H9 (cell line): ENCODE results near the gene GMPR. TPM values are rescaled to one million over a fixed set of nuclear protein-coding genes. Genes with fewer than 3 reads are reported as not detected.

Experiments used
- DNase-seq: peaks from one replicate; pipeline ENCODE4 v3.0.0-alpha.2; 2017
- H2AFZ ChIP-seq: one replicate; pipeline ENCODE4 v1.6.1; 2013; ENCODE audit warnings: mild to moderate bottlenecking, low read length, control low read depth, moderate library complexity
- H2AK5ac ChIP-seq: 2 replicates; pipeline ENCODE4 v1.6.1; 2013; ENCODE audit warnings: low read length, control low read depth, mixed read lengths; ENCODE audit not compliant: insufficient read length
- H2BK120ac ChIP-seq: one replicate; pipeline ENCODE4 v1.6.1; 2013; ENCODE audit warnings: low read depth, mild to moderate bottlenecking, low read length, control low read depth, inconsistent platforms; ENCODE audit not compliant: poor library complexity, severe bottlenecking
- H2BK12ac ChIP-seq: 2 replicates; pipeline ENCODE4 v1.6.1; 2013; ENCODE audit warnings: low read length, control low read depth, mixed read lengths, low read depth; ENCODE audit not compliant: insufficient read length
- H2BK15ac ChIP-seq: 2 replicates; pipeline ENCODE4 v1.6.1; 2013; ENCODE audit warnings: low read depth, low read length, control low read depth
- H2BK20ac ChIP-seq: one replicate; pipeline ENCODE4 v1.6.1; 2013; ENCODE audit warnings: low read depth, mild to moderate bottlenecking, low read length, control low read depth, inconsistent platforms; ENCODE audit not compliant: poor library complexity, severe bottlenecking
- H2BK5ac ChIP-seq: 2 replicates; pipeline ENCODE4 v1.6.1; 2013; ENCODE audit warnings: low read length, control low read depth, mixed read lengths; ENCODE audit not compliant: insufficient read length
- H3K14ac ChIP-seq: 2 replicates; pipeline ENCODE4 v1.6.1; 2013; ENCODE audit warnings: low read length, control low read depth; ENCODE audit not compliant: insufficient read depth
- H3K18ac ChIP-seq: 2 replicates; pipeline ENCODE4 v1.6.1; 2013; ENCODE audit warnings: low read depth, mild to moderate bottlenecking, mixed read lengths, low read length, control low read depth; ENCODE audit not compliant: insufficient read length
- H3K23ac ChIP-seq: 2 replicates; pipeline ENCODE4 v1.6.1; 2013; ENCODE audit warnings: low read length, control low read depth, mixed read lengths, low read depth; ENCODE audit not compliant: insufficient read length
- H3K23me2 ChIP-seq: 2 replicates; pipeline ENCODE4 v1.6.1; 2013; ENCODE audit warnings: low read depth, mild to moderate bottlenecking, mixed read lengths, low read length, control low read depth; ENCODE audit not compliant: insufficient read length, poor library complexity, severe bottlenecking
- H3K27ac ChIP-seq: 2 replicates; pipeline ENCODE4 v1.5.1; 2013; ENCODE audit warnings: low read length, control low read depth, mixed read lengths, low read depth; ENCODE audit not compliant: insufficient read length
- H3K27me3 ChIP-seq: 2 replicates; pipeline ENCODE4 v1.6.1; 2013; ENCODE audit warnings: low read length, control low read depth, inconsistent platforms; ENCODE audit not compliant: insufficient read depth
- H3K4ac ChIP-seq: 2 replicates; pipeline ENCODE4 v1.6.1; 2013; ENCODE audit warnings: low read depth, mild to moderate bottlenecking, control low read depth, inconsistent platforms, low read length, moderate library complexity
- H3K4me1 ChIP-seq: 2 replicates; pipeline ENCODE4 v1.6.1; 2013; ENCODE audit warnings: low read length, control low read depth, inconsistent platforms; ENCODE audit not compliant: insufficient read depth
- H3K4me2 ChIP-seq: 2 replicates; pipeline ENCODE4 v1.6.1; 2013; ENCODE audit warnings: low read length, control low read depth, mixed read lengths; ENCODE audit not compliant: insufficient read length, insufficient read depth
- H3K56ac ChIP-seq: 2 replicates; pipeline ENCODE4 v1.6.1; 2013; ENCODE audit warnings: low read depth, mild to moderate bottlenecking, mixed read lengths, low read length, control low read depth; ENCODE audit not compliant: insufficient read length
- H3K79me1 ChIP-seq: 2 replicates; pipeline ENCODE4 v1.6.1; 2013; ENCODE audit warnings: low read depth, mild to moderate bottlenecking, moderate library complexity, low read length, control low read depth, inconsistent platforms; ENCODE audit not compliant: insufficient read depth, poor library complexity, severe bottlenecking
- H3K79me2 ChIP-seq: 2 replicates; pipeline ENCODE4 v1.6.1; 2013; ENCODE audit warnings: low read length, control low read depth, inconsistent platforms; ENCODE audit not compliant: insufficient read depth
- H3K9ac ChIP-seq: 2 replicates; pipeline ENCODE4 v1.6.1; 2013; ENCODE audit warnings: low read length, control low read depth, mixed read lengths; ENCODE audit not compliant: insufficient read length; ENCODE audit errors: extremely low read depth
- H3K9me3 ChIP-seq: one replicate; pipeline ENCODE4 v1.6.1; 2013; ENCODE audit warnings: low read depth, low read length, inconsistent platforms; ENCODE audit not compliant: control insufficient read depth
- H3T11ph ChIP-seq: one replicate; pipeline ENCODE4 v1.6.1; 2013; ENCODE audit warnings: mild to moderate bottlenecking, low read length, control low read depth, inconsistent platforms
- H4K20me1 ChIP-seq: one replicate; pipeline ENCODE4 v1.6.1; 2013; ENCODE audit not compliant: control insufficient read depth, insufficient read length, insufficient read depth
- H4K5ac ChIP-seq: 2 replicates; pipeline ENCODE4 v1.6.1; 2013; ENCODE audit warnings: low read depth, mild to moderate bottlenecking, mixed read lengths, low read length, control low read depth; ENCODE audit not compliant: insufficient read length
- H4K8ac ChIP-seq: replicated peaks from 2 replicates; pipeline ENCODE4 v1.6.1; 2013; ENCODE audit warnings: low read length, control low read depth, mixed read lengths, low read depth; ENCODE audit not compliant: insufficient read length
- H4K91ac ChIP-seq: 2 replicates; pipeline ENCODE4 v1.6.1; 2013; ENCODE audit warnings: low read depth, mild to moderate bottlenecking, moderate library complexity, mixed read lengths, low read length, control low read depth; ENCODE audit not compliant: insufficient read length
- H3K27ac Mint-ChIP-seq, 3 experiments: 2 replicates in 2 of 3; 3 replicates in 1 of 3; pipeline ENCODE4 v1.8.0; 2020 to 2021; ENCODE audit warnings: mixed read lengths in 3 of 3, mild to moderate bottlenecking in 1 of 3, moderate library complexity in 1 of 3
- H3K27me3 Mint-ChIP-seq: 2 replicates; pipeline ENCODE4 v1.8.0; 2021; ENCODE audit warnings: low read depth, mild to moderate bottlenecking, moderate library complexity, mixed read lengths
- H3K36me3 Mint-ChIP-seq, 3 experiments: 2 replicates in 2 of 3; 3 replicates in 1 of 3; pipeline ENCODE4 v1.8.0; 2020 to 2021; ENCODE audit warnings: low read depth in 3 of 3, mixed read lengths in 3 of 3; ENCODE audit not compliant: insufficient read depth in 1 of 3
- H3K4me1 Mint-ChIP-seq, 2 experiments: 2 replicates each; pipeline ENCODE4 v1.8.0; 2020; ENCODE audit warnings: mixed read lengths in 2 of 2
- H3K4me3 Mint-ChIP-seq, 2 experiments: 2 replicates in 1 of 2; 3 replicates in 1 of 2; pipeline ENCODE4 v1.8.0; 2020 to 2021; ENCODE audit warnings: mild to moderate bottlenecking in 2 of 2, mixed read lengths in 2 of 2, moderate library complexity in 1 of 2
- H3K9me3 Mint-ChIP-seq, 2 experiments: 2 replicates in 1 of 2; 3 replicates in 1 of 2; pipeline ENCODE4 v1.8.0; 2020; ENCODE audit warnings: mild to moderate bottlenecking in 2 of 2, mixed read lengths in 2 of 2, moderate library complexity in 1 of 2
- WGBS: extraction: QIAGEN DNeasy Blood & Tissue Kit; methylation state at CpG from one replicate; pipeline ENCODE4 v1.1.7; 2013; ENCODE audit warnings: missing lambda C conversion rate, low lambda C conversion rate, mixed read lengths; ENCODE audit not compliant: insufficient read length; ENCODE audit errors: extremely low coverage; 5-methylcytosine and 5-hydroxymethylcytosine counted together
- total RNA-seq: library from RNA; stranded (reverse); gene quantifications from 2 replicates; pipeline ENCODE4 v1.2.1, GENCODE V29; 2021
- TF ChIP-seq, protein P1 (sequence below): fragments of 200-600 bp; sonication (generic); conservative IDR thresholded peaks from 3 replicates; pipeline ENCODE4 v1.8.0; 2021; ENCODE audit warnings: antibody characterized with exemption, mild to moderate bottlenecking

The GMPR gene
- total RNA-seq, 1 experiment from 2014 or later = 0.70 TPM

DNA sequence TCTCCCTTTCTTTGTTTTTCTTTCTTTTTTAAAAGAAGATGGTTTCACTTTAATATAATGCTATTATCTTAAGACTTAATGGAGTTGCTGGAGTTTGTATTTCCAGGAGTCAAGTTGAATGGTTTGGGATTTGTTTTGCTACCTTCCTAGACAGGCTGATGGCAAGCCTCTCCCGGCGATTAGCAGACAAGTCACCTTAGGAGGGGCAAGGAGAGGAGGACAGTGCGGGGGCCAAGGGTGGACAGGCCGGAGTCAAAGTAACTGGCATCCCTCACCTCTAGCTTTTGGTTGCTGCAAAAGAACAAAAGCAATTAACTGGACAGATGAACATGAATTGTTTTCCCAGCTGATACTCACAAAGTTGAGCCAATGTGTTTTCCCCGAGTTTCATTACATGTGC, 57.1 kb downstream of the GMPR start:
- Histone ChIP-seq H3K27ac (no peak overlapping the region), H2AFZ (no peak overlapping the region), H3K27me3 (no peaks in the 10 kb centered on the region), H3K18ac (no peak overlapping the region), H2AK5ac (no peak overlapping the region), H3T11ph (no peak overlapping the region), H3K9me3 (no peaks in the 10 kb centered on the region), H3K56ac (no peak overlapping the region), H2BK120ac (no peak overlapping the region), H3K23me2 (no peaks in the 10 kb centered on the region), H3K23ac (no peak overlapping the region), H2BK12ac (no peak overlapping the region), H3K9ac (no peak overlapping the region), H2BK15ac (no peak overlapping the region), H3K79me1 (no peaks in the 10 kb centered on the region), H3K4ac (no peak overlapping the region), H4K20me1 (no peaks in the 10 kb centered on the region), H3K79me2 (no peaks in the 10 kb centered on the region), H3K4me1 (no peaks in the 10 kb centered on the region), H2BK5ac (no peak overlapping the region), H3K4me2 (no peak overlapping the region), H4K91ac (no peak overlapping the region), H4K8ac (no peak overlapping the region), H4K5ac (no peak overlapping the region), H3K14ac (no peak overlapping the region), H2BK20ac (no peak overlapping the region)
- Mint-ChIP-seq H3K27me3 (peaks cover 2% of the 10 kb centered on the region), H3K27ac (no peak overlapping the region), H3K36me3 (no peaks in the 10 kb centered on the region), H3K4me3 (no peak overlapping the region), H3K9me3 (no peaks in the 10 kb centered on the region; a peak in 1 of 5 replicates), H3K4me1 (peaks cover 4 to 5% of the 10 kb centered on the region in 2 experiments)
- DNase-seq = no peak
- TF ChIP-seq, protein P1, sequence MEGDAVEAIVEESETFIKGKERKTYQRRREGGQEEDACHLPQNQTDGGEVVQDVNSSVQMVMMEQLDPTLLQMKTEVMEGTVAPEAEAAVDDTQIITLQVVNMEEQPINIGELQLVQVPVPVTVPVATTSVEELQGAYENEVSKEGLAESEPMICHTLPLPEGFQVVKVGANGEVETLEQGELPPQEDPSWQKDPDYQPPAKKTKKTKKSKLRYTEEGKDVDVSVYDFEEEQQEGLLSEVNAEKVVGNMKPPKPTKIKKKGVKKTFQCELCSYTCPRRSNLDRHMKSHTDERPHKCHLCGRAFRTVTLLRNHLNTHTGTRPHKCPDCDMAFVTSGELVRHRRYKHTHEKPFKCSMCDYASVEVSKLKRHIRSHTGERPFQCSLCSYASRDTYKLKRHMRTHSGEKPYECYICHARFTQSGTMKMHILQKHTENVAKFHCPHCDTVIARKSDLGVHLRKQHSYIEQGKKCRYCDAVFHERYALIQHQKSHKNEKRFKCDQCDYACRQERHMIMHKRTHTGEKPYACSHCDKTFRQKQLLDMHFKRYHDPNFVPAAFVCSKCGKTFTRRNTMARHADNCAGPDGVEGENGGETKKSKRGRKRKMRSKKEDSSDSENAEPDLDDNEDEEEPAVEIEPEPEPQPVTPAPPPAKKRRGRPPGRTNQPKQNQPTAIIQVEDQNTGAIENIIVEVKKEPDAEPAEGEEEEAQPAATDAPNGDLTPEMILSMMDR = no peak
- no CpG with 5 or more reads among the region's 5 CpGs for WGBS
